IMR-90 (cell line): ENCODE measurements around the gene MRPS31.

Experiments used
- CEBPB ChIP-seq: IDR thresholded peaks from 2 replicates; pipeline ENCODE4 v1.6.1; 2012; ENCODE audit warnings: low read depth, low read length, improper control_type of control experiment
- CHD1 ChIP-seq: IDR thresholded peaks from 2 replicates; pipeline ENCODE4 v1.6.1; 2012; ENCODE audit warnings: low read depth, low read length, improper control_type of control experiment
- FOS ChIP-seq: fragments of 150-350 bp; IDR thresholded peaks from 2 replicates; pipeline ENCODE4 v1.6.1; 2016; ENCODE audit warnings: low read depth, low read length
- MAFK ChIP-seq: IDR thresholded peaks from 2 replicates; pipeline ENCODE4 v1.6.1; 2012; ENCODE audit warnings: low read depth, low read length, improper control_type of control experiment
- MXI1 ChIP-seq: IDR thresholded peaks from 2 replicates; pipeline ENCODE4 v1.6.1; 2012; ENCODE audit warnings: low read depth, mild to moderate bottlenecking, low read length, moderate library complexity, borderline replicate concordance
- NFE2L2 ChIP-seq: fragments of 150-350 bp; IDR thresholded peaks from 2 replicates; pipeline ENCODE4 v1.6.1; 2016; ENCODE audit warnings: low read depth, mild to moderate bottlenecking, low read length
- POLR2A ChIP-seq: IDR thresholded peaks from 2 replicates; pipeline ENCODE4 v1.6.1; 2012; ENCODE audit warnings: mild to moderate bottlenecking, low read depth, low read length
- RAD21 ChIP-seq: IDR thresholded peaks from 2 replicates; pipeline ENCODE4 v1.6.1; 2012; ENCODE audit warnings: low read length, improper control_type of control experiment
- RCOR1 ChIP-seq: IDR thresholded peaks from 2 replicates; pipeline ENCODE4 v1.6.1; 2012; ENCODE audit warnings: mild to moderate bottlenecking, low read length, improper control_type of control experiment; ENCODE audit not compliant: insufficient replicate concordance
- RFX5 ChIP-seq: IDR thresholded peaks from 2 replicates; pipeline ENCODE4 v1.8.0; 2012; ENCODE audit warnings: low read depth, mild to moderate bottlenecking, low read length, moderate library complexity
- SMC3 ChIP-seq: fragments of 150-350 bp; IDR thresholded peaks from 2 replicates; pipeline ENCODE4 v1.6.1; 2016; ENCODE audit warnings: low read depth, mild to moderate bottlenecking, antibody characterized with exemption, low read length, moderate library complexity
- TF ChIP-seq, protein P1 (sequence below): fragments of 150-350 bp; IDR thresholded peaks from 2 replicates; pipeline ENCODE4 v1.6.1; 2017; ENCODE audit warnings: mild to moderate bottlenecking, antibody characterized with exemption, low read length, low read depth
- TF ChIP-seq, protein P2 (sequence below): conservative IDR thresholded peaks from 2 replicates; pipeline ENCODE4 v1.5.1; 2012; ENCODE audit warnings: mild to moderate bottlenecking, low read depth, low read length, improper control_type of control experiment

DNA sequence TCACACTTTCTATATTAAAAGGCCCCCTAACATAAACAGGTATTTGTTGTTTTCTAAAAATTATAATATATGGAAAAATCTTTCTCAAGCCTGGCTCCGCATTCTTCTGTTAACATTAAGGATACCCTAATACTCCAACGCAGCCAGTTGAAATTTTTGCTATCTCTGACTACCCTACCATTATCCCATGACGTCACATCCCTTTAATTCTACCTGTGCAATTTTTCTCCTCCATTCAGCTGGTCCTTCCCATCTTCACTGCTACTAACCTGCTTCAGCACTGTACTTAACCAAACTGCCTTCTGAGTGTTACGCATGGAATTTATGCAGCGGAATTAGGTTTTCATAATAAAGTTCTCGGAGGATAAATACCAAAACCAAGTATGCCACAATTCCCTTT is 1.0 kb downstream of the MRPS31 start:
- TF ChIP-seq MXI1 (no peak), POLR2A (no peak), RFX5 (no peak), CHD1 (no peak), SMC3 (no peak), RCOR1 (no peak), CEBPB (no peak), MAFK (no peak), NFE2L2 (no peak), RAD21 (no peak), FOS (no peak)
- TF ChIP-seq, protein P1, sequence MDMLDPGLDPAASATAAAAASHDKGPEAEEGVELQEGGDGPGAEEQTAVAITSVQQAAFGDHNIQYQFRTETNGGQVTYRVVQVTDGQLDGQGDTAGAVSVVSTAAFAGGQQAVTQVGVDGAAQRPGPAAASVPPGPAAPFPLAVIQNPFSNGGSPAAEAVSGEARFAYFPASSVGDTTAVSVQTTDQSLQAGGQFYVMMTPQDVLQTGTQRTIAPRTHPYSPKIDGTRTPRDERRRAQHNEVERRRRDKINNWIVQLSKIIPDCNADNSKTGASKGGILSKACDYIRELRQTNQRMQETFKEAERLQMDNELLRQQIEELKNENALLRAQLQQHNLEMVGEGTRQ: no peak
- TF ChIP-seq, protein P2, sequence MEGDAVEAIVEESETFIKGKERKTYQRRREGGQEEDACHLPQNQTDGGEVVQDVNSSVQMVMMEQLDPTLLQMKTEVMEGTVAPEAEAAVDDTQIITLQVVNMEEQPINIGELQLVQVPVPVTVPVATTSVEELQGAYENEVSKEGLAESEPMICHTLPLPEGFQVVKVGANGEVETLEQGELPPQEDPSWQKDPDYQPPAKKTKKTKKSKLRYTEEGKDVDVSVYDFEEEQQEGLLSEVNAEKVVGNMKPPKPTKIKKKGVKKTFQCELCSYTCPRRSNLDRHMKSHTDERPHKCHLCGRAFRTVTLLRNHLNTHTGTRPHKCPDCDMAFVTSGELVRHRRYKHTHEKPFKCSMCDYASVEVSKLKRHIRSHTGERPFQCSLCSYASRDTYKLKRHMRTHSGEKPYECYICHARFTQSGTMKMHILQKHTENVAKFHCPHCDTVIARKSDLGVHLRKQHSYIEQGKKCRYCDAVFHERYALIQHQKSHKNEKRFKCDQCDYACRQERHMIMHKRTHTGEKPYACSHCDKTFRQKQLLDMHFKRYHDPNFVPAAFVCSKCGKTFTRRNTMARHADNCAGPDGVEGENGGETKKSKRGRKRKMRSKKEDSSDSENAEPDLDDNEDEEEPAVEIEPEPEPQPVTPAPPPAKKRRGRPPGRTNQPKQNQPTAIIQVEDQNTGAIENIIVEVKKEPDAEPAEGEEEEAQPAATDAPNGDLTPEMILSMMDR: no peak
